Sigmoid colon (tissue), 7 donors: ENCODE measurements around the gene PLXNA1. TPM values are rescaled to one million over a fixed set of nuclear protein-coding genes. Genes with fewer than 3 reads are reported as not detected.

Source experiments
- DNase-seq: peaks from one replicate; pipeline ENCODE4 v3.0.0-alpha.2; 2019
- H3K27ac ChIP-seq, 4 donors: fragments of 200-600 bp; sonication (generic); one replicate each; pipeline ENCODE4 v1.5.1; 2016 to 2019; ENCODE audit warnings: mild to moderate bottlenecking in 1 of 4
- H3K27me3 ChIP-seq, 3 donors: fragments of 200-600 bp; sonication (generic); one replicate each; pipeline ENCODE4 v1.5.1; 2019; ENCODE audit warnings: mild to moderate bottlenecking in 1 of 3
- H3K36me3 ChIP-seq, 4 donors: fragments of 200-600 bp; sonication (generic); one replicate each; pipeline ENCODE4 v1.5.1; 2016 to 2019
- H3K4me1 ChIP-seq, 4 donors: fragments of 200-600 bp; sonication (generic); one replicate each; pipeline ENCODE4 v1.5.1; 2017 to 2019
- H3K4me3 ChIP-seq, 4 donors: fragments of 200-600 bp; sonication (generic); one replicate each; pipeline ENCODE4 v1.5.1; 2017 to 2019; ENCODE audit warnings: mild to moderate bottlenecking in 2 of 4, moderate library complexity in 1 of 4
- H3K9me3 ChIP-seq, 4 donors: fragments of 200-600 bp in 3 of 4; sonication (generic) in 3 of 4; one replicate each; pipeline versions ENCODE4 v1.5.1 to v1.6.1; 2013 to 2019
- EP300 ChIP-seq, 4 donors: sonication (generic); formaldehyde crosslinking; IDR thresholded peaks; one replicate each; pipeline ENCODE4 v1.6.1; 2017; ENCODE audit warnings: antibody characterized with exemption in 4 of 4
- POLR2A ChIP-seq, 2 donors: fragments of 450-650 bp; IDR thresholded peaks; one replicate each; pipeline ENCODE4 v1.6.1; 2016; ENCODE audit warnings: antibody characterized with exemption in 2 of 2, mild to moderate bottlenecking in 2 of 2, moderate library complexity in 2 of 2
- POLR2AphosphoS5 ChIP-seq, 4 donors: sonication (generic); formaldehyde crosslinking; IDR thresholded peaks; one replicate each; pipeline ENCODE4 v1.6.1; 2017; ENCODE audit warnings: antibody characterized with exemption in 4 of 4
- WGBS, 2 donors: extraction: QIAGEN DNeasy Blood & Tissue Kit; methylation state at CpG; one replicate each; pipeline ENCODE4 v1.1.7; 2013; 5-methylcytosine and 5-hydroxymethylcytosine counted together
- intact Hi-C: fragments of 100-400 bp; cut with DNase I; formaldehyde crosslinking; loops from one replicate; pipeline ENCODE4 v1.15.1; 2023
- polyA plus RNA-seq, 3 donors: library from polyadenylated mRNA; stranded (reverse); fragments of 200-250 nt; gene quantifications; one replicate each; pipeline ENCODE4 v1.2.3, GENCODE V29; 2013
- total RNA-seq, 4 donors: library from RNA; depleted of rRNA; stranded (reverse); fragments of >200 nt; gene quantifications; one replicate each; pipeline ENCODE4 v1.1.0, GENCODE V29; 2016
- TF ChIP-seq, protein P1 (sequence below), 4 experiments: fragments of 450-650 bp in 3 of 4; fragments of 200-600 bp in 1 of 4; IDR thresholded peaks; one replicate each; pipeline ENCODE4 v1.5.1; 2016 to 2019; ENCODE audit warnings: antibody characterized with exemption in 4 of 4, mild to moderate bottlenecking in 3 of 4, moderate library complexity in 2 of 4
- donor health status: healthy with polysubstance abuse.
- donor health status: Bipolar disorder and iron deficiency.
- donor health status: healthy.

The PLXNA1 gene
- total and polyA plus RNA-seq, 7 donors = 0.60 to 29.6 (median 8.2) TPM

DNA sequence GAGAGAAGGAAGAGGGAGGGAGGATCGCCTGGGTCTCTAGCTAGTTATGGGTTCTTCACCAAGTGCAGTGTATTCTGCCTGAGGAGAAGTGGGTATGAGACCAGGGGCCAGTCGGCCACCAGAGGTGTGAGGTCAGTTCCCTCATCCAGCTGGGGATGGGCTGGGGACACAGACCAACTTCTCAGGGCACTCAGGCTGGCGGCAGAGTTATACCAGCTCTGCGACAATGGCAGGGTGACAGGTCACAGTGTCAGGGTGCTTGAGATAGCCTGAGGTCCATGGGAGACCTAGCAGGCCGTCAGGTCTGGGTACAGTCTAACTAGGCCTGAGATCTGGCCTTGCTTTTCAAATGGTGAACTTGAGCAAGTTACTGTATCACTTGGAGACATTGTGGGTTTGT, 31.4 kb upstream of the PLXNA1 start:
- intact Hi-C loops = no loop called here
- H3K4me1 ChIP-seq = no peaks in the 10 kb centered on the region
- 94 to 96% methylated on average over 5 of the region's 5 CpGs for WGBS, 2 donors
- no peaks in the 10 kb centered on the region for H3K27me3 ChIP-seq
- no peak overlapping the region for H3K4me3 ChIP-seq
- TF ChIP-seq POLR2AphosphoS5 (IDR thresholded peaks at IDR 0.05) = no peak
- TF ChIP-seq, protein P1, sequence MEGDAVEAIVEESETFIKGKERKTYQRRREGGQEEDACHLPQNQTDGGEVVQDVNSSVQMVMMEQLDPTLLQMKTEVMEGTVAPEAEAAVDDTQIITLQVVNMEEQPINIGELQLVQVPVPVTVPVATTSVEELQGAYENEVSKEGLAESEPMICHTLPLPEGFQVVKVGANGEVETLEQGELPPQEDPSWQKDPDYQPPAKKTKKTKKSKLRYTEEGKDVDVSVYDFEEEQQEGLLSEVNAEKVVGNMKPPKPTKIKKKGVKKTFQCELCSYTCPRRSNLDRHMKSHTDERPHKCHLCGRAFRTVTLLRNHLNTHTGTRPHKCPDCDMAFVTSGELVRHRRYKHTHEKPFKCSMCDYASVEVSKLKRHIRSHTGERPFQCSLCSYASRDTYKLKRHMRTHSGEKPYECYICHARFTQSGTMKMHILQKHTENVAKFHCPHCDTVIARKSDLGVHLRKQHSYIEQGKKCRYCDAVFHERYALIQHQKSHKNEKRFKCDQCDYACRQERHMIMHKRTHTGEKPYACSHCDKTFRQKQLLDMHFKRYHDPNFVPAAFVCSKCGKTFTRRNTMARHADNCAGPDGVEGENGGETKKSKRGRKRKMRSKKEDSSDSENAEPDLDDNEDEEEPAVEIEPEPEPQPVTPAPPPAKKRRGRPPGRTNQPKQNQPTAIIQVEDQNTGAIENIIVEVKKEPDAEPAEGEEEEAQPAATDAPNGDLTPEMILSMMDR (IDR thresholded peaks at IDR 0.05) = no peak
- no peak for TF ChIP-seq EP300 (IDR thresholded peaks at IDR 0.05)
- no peak for TF ChIP-seq POLR2A (IDR thresholded peaks at IDR 0.05)
- DNase-seq = peak; percentile 43
- H3K27ac ChIP-seq = no peak overlapping the region
- no peaks in the 10 kb centered on the region for H3K9me3 ChIP-seq
- peaks cover 0 to 3% (median 0%) of the 10 kb centered on the region in 4 donors for H3K36me3 ChIP-seq

DNA sequence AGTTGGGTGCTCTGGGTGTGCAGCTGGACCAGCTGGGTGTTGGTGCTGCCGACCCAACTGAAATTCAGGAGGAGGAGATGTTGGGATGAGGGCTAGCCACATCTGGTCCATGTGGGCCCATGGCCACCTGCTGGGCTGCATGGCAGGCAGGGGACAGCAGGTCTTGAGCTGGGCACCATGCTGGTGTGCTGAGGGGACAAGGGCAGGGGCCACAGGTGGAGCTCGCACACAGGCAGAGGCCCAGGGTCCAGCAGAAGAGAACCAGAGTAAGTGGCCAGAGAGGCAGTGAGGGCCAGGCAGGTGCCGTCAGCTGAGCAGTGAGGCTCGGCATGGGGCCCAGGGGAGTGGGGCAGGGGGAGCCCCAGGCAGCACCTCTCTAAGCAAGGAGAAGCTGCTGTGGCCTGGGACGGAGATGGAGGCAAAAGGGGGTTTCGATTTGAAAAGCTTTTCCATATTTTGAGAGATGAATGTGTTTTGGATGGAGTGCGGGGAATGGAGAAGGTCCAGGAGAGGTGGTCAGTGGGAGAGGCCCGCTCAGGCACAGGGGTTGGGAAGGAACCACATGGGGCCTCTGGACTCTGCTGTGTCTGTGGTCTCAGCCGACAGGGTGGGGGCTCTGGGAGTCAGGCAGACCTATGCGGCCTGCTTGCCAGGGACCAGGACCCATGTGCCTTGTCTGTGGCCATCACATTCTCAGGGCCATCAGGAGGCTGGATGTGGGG, 30.5 kb upstream of the PLXNA1 start:
- intact Hi-C loops = no loop called here
- H3K27me3 ChIP-seq = no peaks in the 10 kb centered on the region
- no peaks in the 10 kb centered on the region for H3K4me1 ChIP-seq
- no peak for TF ChIP-seq EP300 (IDR thresholded peaks at IDR 0.05)
- TF ChIP-seq, protein P1 (IDR thresholded peaks at IDR 0.05) = no peak
- no peak overlapping the region for H3K4me3 ChIP-seq
- peaks cover 0 to 3% (median 0%) of the 10 kb centered on the region in 4 donors for H3K36me3 ChIP-seq
- H3K9me3 ChIP-seq = no peaks in the 10 kb centered on the region
- DNase-seq = peak; percentile 42
- 91 to 95% methylated on average over 10 of the region's 10 CpGs for WGBS, 2 donors
- no peak overlapping the region for H3K27ac ChIP-seq

DNA sequence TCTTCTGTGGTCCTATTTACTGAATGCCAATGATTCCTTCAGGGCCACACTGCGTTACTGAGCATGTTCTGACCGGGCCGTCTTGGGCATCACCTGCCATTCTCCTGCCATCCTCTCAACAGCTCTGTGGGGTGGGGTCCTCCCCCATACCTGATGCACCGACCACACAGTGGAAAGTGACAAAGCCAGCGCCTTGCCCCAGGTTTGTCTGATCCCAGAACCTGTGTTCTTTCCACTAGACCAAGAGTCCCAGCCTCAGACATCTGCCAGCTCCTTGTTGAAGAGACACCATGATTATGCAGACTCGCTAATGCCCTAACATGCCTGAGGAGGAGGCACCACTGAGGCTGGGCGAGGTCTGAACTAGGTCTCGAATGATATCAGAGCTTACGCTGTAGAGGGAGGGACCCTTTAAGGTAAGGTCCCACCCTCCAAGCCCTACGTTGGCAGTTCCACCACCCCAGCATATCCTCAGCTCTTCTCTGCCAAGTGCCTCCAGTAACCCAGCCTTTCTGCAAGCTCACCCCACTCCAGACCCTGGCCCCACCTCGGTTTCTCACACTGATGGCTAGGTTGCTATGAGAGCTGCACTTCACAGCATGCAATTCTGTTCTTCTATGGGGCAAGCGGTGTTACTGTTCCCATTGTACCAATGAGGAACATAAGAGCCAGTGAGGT, 29.8 kb upstream of the PLXNA1 start:
- WGBS, 2 donors = 94 to 95% methylated on average over 12 of the region's 12 CpGs
- Histone ChIP-seq H3K9me3 (no peaks in the 10 kb centered on the region), H3K4me1 (no peaks in the 10 kb centered on the region), H3K27ac (no peak overlapping the region), H3K36me3 (peaks cover 0 to 3% (median 0%) of the 10 kb centered on the region in 4 donors), H3K4me3 (no peak overlapping the region), H3K27me3 (no peaks in the 10 kb centered on the region)
- TF ChIP-seq POLR2A (IDR thresholded peaks at IDR 0.05) = no peak
- no peak for TF ChIP-seq POLR2AphosphoS5 (IDR thresholded peaks at IDR 0.05)
- TF ChIP-seq, protein P1 (IDR thresholded peaks at IDR 0.05) = no peak
- no peak for TF ChIP-seq EP300 (IDR thresholded peaks at IDR 0.05)
- intact Hi-C loops = no loop called here
- peak; percentile 47 for DNase-seq

DNA sequence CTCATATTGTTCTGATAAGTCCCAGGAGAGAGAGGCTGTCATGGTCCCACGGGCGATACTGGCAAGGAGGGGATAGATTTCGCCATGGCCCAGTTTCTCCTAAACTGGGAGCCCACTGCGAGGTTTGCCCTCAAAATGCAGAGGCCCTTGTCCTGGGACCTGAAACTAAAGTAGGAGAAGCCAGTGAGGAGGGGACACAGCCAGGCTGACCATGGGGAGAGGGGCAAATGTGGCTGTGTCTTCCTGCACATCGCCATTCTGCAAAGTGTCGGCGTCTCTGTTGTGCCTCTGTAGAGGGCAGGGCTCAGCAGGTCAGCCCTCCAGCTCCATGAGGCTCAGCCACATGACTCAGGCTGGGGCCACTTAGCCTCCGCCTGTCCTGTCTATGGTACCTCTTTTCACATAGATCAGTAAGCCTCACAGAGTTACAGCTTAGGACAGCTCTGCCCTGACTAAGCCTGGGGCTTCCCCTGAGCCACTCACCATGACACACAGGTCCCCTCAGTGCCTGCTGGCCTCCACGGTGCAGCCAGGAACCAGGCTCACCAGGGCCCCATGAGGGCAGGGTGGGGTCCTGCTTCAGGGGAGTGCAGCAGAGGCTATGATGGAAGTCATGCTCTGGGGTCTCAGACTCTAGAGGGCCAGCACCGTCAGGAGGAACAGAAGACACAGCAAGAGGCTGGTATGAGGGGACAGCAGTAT, 28.6 kb upstream of the PLXNA1 start:
- no peaks in the 10 kb centered on the region for H3K9me3 ChIP-seq
- TF ChIP-seq POLR2AphosphoS5 (IDR thresholded peaks at IDR 0.05) (no peak), EP300 (IDR thresholded peaks at IDR 0.05) (no peak), POLR2A (IDR thresholded peaks at IDR 0.05) (no peak)
- TF ChIP-seq, protein P1 (IDR thresholded peaks at IDR 0.05) = no peak
- no peaks in the 10 kb centered on the region for H3K36me3 ChIP-seq
- no peak overlapping the region for H3K4me3 ChIP-seq
- intact Hi-C loops = no loop called here
- peak; percentile 42 for DNase-seq
- H3K27ac ChIP-seq = no peak overlapping the region
- no peaks in the 10 kb centered on the region for H3K27me3 ChIP-seq
- no peaks in the 10 kb centered on the region for H3K4me1 ChIP-seq
- 84 to 91% methylated on average over 10 of the region's 10 CpGs for WGBS, 2 donors
